Prostate gland (tissue), 2 donors: Measurements from ENCODE around the gene FSD2. TPM values are rescaled to one million over a fixed set of nuclear protein-coding genes. Genes with fewer than 3 reads are reported as not detected.

ENCODE experiments used
- DNase-seq: peaks from one replicate; pipeline ENCODE4 v3.0.0-alpha.2; 2019; ENCODE audit warnings: low spot score
- H3K27ac ChIP-seq, 2 donors: fragments of 200-600 bp; sonication (generic); 2 replicates each; pipeline ENCODE4 v1.5.1; 2017 to 2019
- H3K27me3 ChIP-seq: fragments of 200-600 bp; sonication (generic); replicated peaks from 2 replicates; pipeline ENCODE4 v1.5.1; 2019; ENCODE audit not compliant: insufficient read depth
- H3K36me3 ChIP-seq, 2 donors: fragments of 200-600 bp; sonication (generic); 1 replicate in 1 of 2; 2 replicates in 1 of 2; pipeline versions ENCODE4 v1.5.1 to v1.8.1; 2017 to 2019
- H3K4me1 ChIP-seq: fragments of 200-600 bp; sonication (generic); replicated peaks from 2 replicates; pipeline ENCODE4 v1.5.1; 2019
- H3K4me3 ChIP-seq, 2 donors: fragments of 200-600 bp; sonication (generic); 2 replicates each; pipeline ENCODE4 v1.5.1; 2017 to 2019
- H3K9me3 ChIP-seq: fragments of 200-600 bp; sonication (generic); 2 replicates; pipeline ENCODE4 v1.5.1; 2017
- POLR2A ChIP-seq: fragments of 450-650 bp; IDR thresholded peaks from one replicate; pipeline ENCODE4 v1.6.1; 2016; ENCODE audit warnings: antibody characterized with exemption, mild to moderate bottlenecking
- POLR2AphosphoS5 ChIP-seq: sonication (generic); formaldehyde crosslinking; IDR thresholded peaks from one replicate; pipeline ENCODE4 v1.6.1; 2017; ENCODE audit warnings: antibody characterized with exemption
- WGBS: methylation state at CpG from one replicate; pipeline ENCODE4 v1.1.5; 2018; 5-methylcytosine and 5-hydroxymethylcytosine counted together
- intact Hi-C: fragments of 100-400 bp; cut with DNase I; formaldehyde crosslinking; loops from one replicate; pipeline ENCODE4 v1.14.2; 2022
- total RNA-seq, 2 donors: library from RNA; depleted of rRNA; stranded (reverse); fragments of >200 nt; gene quantifications; one replicate each; pipeline ENCODE4 v1.1.0, GENCODE V29; 2016
- TF ChIP-seq, protein P1 (sequence below), 4 experiments: fragments of 200-600 bp in 2 of 4; fragments of 450-650 bp in 2 of 4; sonication (generic) in 2 of 4; IDR thresholded peaks; 1 replicate in 3 of 4; 2 replicates in 1 of 4; pipeline ENCODE4 v1.5.1; 2016 to 2019; ENCODE audit warnings: antibody characterized with exemption in 4 of 4, mild to moderate bottlenecking in 2 of 4, moderate library complexity in 2 of 4

The FSD2 gene
- total RNA-seq, 2 donors from 2014 or later, result 0.05 TPM; not detected in 1

GRCh38 chr15:82788496-82788895 is 17.4 kb downstream of the FSD2 start:
- Histone ChIP-seq H3K27me3 (no peaks in the 10 kb centered on the region), H3K27ac (no peak overlapping the region), H3K4me1 (no peaks in the 10 kb centered on the region), H3K4me3 (no peak overlapping the region), H3K36me3 (no peaks in the 10 kb centered on the region), H3K9me3 (no peaks in the 10 kb centered on the region)
- 93% methylated on average over 2 of the region's 2 CpGs for WGBS
- no peak for DNase-seq
- TF ChIP-seq POLR2A (no peak), POLR2AphosphoS5 (no peak)
- TF ChIP-seq, protein P1, sequence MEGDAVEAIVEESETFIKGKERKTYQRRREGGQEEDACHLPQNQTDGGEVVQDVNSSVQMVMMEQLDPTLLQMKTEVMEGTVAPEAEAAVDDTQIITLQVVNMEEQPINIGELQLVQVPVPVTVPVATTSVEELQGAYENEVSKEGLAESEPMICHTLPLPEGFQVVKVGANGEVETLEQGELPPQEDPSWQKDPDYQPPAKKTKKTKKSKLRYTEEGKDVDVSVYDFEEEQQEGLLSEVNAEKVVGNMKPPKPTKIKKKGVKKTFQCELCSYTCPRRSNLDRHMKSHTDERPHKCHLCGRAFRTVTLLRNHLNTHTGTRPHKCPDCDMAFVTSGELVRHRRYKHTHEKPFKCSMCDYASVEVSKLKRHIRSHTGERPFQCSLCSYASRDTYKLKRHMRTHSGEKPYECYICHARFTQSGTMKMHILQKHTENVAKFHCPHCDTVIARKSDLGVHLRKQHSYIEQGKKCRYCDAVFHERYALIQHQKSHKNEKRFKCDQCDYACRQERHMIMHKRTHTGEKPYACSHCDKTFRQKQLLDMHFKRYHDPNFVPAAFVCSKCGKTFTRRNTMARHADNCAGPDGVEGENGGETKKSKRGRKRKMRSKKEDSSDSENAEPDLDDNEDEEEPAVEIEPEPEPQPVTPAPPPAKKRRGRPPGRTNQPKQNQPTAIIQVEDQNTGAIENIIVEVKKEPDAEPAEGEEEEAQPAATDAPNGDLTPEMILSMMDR (IDR thresholded peaks at IDR 0.05), result no peak
- intact Hi-C loops, result no loop called here

DNA sequence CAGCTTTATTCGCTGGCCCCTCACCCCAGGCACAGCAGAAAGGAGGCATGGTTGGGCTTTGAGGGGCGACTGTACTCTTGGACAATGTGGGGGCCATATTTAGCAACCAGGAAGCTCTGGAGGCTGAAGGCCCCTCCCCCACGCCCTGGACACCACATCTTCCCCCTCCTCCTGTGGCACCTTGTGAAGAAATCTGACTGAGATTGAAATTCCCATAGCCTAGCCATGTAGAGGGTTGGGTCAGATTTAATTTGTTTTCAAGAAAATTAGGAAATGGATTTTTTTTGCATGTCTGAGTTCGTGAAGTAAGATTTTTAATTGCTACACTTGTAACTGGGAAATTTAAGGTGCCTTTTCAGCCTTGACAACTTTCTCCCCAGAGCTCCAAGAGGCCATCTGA is 24.5 kb downstream of the FSD2 start:
- TF ChIP-seq, protein P1 (IDR thresholded peaks at IDR 0.05), result no peak
- TF ChIP-seq POLR2A, result no peak
- no peak for TF ChIP-seq POLR2AphosphoS5

DNA sequence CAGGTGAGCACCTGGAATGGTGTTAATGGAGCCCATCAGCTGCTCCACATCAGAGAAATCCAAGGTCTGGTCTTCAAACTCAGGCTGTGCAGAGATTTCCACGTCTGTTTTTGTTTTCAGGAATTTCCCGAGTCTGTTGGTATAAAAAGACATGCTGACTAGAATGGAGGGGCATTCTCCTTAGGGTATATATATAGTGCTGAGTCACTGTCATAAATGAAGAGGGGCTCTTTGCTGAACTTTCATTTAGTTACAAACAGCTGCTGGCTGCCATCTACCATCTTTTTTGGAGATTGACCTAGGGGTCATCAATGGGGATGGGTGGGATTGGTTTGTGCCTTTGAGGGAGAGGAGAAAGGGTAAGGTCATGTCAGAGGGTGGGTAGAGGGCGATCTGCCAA is 27.1 kb downstream of the FSD2 start:
- H3K27me3 ChIP-seq, result no peaks in the 10 kb centered on the region
- H3K27ac ChIP-seq, result no peak overlapping the region
- intact Hi-C loops, result no loop called here
- 78% methylated on average over 3 of the region's 3 CpGs for WGBS
- no peak overlapping the region for H3K4me3 ChIP-seq
- no peaks in the 10 kb centered on the region for H3K36me3 ChIP-seq
- no peak for DNase-seq
- H3K4me1 ChIP-seq, result no peaks in the 10 kb centered on the region
- TF ChIP-seq, protein P1 (IDR thresholded peaks at IDR 0.05), result no peak
- TF ChIP-seq POLR2AphosphoS5, result no peak
- no peak for TF ChIP-seq POLR2A
- H3K9me3 ChIP-seq, result no peaks in the 10 kb centered on the region

More for the DNA sequence above, 24.5 kb downstream of the FSD2 start:
- WGBS, result 85% methylated on average over 4 of the region's 4 CpGs
- Histone ChIP-seq H3K4me3 (no peak overlapping the region), H3K27me3 (no peaks in the 10 kb centered on the region), H3K9me3 (no peaks in the 10 kb centered on the region), H3K36me3 (no peaks in the 10 kb centered on the region), H3K27ac (no peak overlapping the region), H3K4me1 (no peaks in the 10 kb centered on the region)
- intact Hi-C loops, result no loop called here
- no peak for DNase-seq

DNA sequence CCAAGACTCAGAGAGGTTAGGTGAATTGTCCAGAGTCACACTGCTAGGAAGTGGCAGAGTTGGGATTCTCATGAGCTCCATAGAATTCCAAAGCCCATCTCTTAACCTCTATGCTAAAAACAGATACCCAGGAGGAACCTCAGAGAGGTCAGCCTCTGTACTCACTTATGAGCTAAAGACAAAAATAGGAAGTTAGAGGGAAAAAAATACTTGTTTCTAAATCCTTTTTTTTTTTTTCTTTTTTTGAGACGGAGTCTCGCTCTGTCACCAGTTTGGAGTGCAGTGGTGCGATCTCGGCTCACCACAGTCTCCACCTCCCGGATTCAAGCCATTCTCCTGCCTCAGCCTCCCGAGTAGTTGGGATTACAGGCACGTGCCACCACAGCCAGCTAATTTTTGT is 31.4 kb downstream of the FSD2 start:
- Histone ChIP-seq H3K27me3 (no peaks in the 10 kb centered on the region), H3K4me1 (no peaks in the 10 kb centered on the region), H3K27ac (no peak overlapping the region), H3K36me3 (no peaks in the 10 kb centered on the region), H3K9me3 (no peaks in the 10 kb centered on the region), H3K4me3 (no peak overlapping the region)
- intact Hi-C loops, result no loop called here
- DNase-seq, result no peak
- TF ChIP-seq POLR2A, result no peak
- TF ChIP-seq, protein P1 (IDR thresholded peaks at IDR 0.05), result no peak
- no peak for TF ChIP-seq POLR2AphosphoS5
- WGBS, result 83% methylated on average over 7 of the region's 7 CpGs

DNA sequence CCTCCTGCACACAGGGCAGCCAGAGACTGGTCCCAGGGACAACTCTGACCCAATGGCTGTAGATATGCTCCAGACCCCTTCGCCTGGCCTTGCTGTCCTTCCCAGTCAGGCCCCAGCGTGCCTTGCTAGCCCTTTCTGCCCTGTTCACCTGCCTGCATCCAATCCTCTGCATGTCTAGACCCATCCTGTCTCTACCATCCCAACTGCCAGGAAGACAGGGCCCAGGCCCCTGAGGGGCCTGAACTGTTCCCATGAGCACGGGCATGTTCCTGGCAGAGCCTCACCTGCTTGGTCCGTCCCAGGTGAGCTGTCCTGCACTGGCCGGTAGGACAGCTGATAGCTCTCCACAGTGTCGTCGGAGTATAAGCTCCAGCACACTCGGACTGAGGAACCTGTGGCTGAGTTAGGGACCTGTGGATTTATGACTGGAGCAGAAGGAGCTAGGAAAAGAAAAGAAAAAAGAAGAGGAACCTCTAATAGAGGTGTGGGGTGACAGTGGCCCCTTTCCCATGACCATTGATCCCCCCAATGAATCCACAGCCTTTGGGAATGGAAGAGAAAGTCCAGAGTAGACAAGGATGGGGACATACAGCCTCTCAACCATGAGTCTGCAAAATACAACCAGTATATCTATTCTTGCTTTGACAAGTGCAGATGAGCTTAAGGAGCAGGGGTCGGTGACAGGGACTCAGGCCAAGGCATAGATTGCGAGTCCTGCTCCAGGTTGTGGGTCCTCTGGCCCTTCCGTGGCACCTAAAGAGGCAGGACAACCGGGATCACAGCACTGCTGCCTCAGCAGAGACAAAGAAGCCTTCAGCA is 33.9 kb downstream of the FSD2 start:
- intact Hi-C loops, result no loop called here
- no peak for DNase-seq
- H3K9me3 ChIP-seq, result no peaks in the 10 kb centered on the region
- WGBS, result 73% methylated on average over 12 of the region's 12 CpGs
- no peaks in the 10 kb centered on the region for H3K27me3 ChIP-seq
- no peaks in the 10 kb centered on the region for H3K4me1 ChIP-seq
- no peaks in the 10 kb centered on the region for H3K36me3 ChIP-seq
- no peak for TF ChIP-seq POLR2AphosphoS5
- no peak for TF ChIP-seq POLR2A
- TF ChIP-seq, protein P1 (IDR thresholded peaks at IDR 0.05), result no peak
- H3K4me3 ChIP-seq, result no peak overlapping the region
- no peak overlapping the region for H3K27ac ChIP-seq
